Mesenchymal stem cell (in vitro differentiated cells and primary cell): ENCODE results near the gene DNAH8.
A peak's percentile ranks its signal among the peaks of the same experiment; 100 is the strongest.

Experiments
- DNase-seq: peaks from one replicate; pipeline ENCODE4 v3.0.0-alpha.2; 2013
- H2AFZ ChIP-seq: one replicate; pipeline ENCODE4 v1.6.1; 2013; ENCODE audit warnings: low read depth, mild to moderate bottlenecking, control low read depth, inconsistent platforms, low read length, moderate library complexity
- H2AK5ac ChIP-seq: 2 replicates; pipeline ENCODE4 v1.6.1; 2013; ENCODE audit warnings: low read length, moderate library complexity, mild to moderate bottlenecking, inconsistent platforms; ENCODE audit not compliant: severe bottlenecking
- H2BK120ac ChIP-seq: one replicate; pipeline ENCODE4 v1.6.1; 2013; ENCODE audit warnings: low read depth, mild to moderate bottlenecking, inconsistent platforms, low read length, moderate library complexity
- H2BK12ac ChIP-seq, 2 experiments: one replicate each; pipeline ENCODE4 v1.6.1; 2013; ENCODE audit warnings: inconsistent platforms in 2 of 2, low read length in 2 of 2, mild to moderate bottlenecking in 2 of 2, moderate library complexity in 2 of 2, control low read depth in 1 of 2
- H2BK15ac ChIP-seq: one replicate; pipeline ENCODE4 v1.6.1; 2013; ENCODE audit warnings: mild to moderate bottlenecking, low read depth, inconsistent platforms; ENCODE audit not compliant: poor library complexity, severe bottlenecking
- H2BK5ac ChIP-seq: 2 replicates; pipeline ENCODE4 v1.6.1; 2013; ENCODE audit warnings: low read depth, mild to moderate bottlenecking, low read length, control low read depth, inconsistent platforms; ENCODE audit not compliant: poor library complexity, severe bottlenecking
- H3K14ac ChIP-seq, 2 experiments: one replicate each; pipeline ENCODE4 v1.6.1; 2013; ENCODE audit warnings: inconsistent platforms in 2 of 2, low read length in 2 of 2, control low read depth in 1 of 2, mild to moderate bottlenecking in 1 of 2, moderate library complexity in 1 of 2
- H3K18ac ChIP-seq, 2 experiments: one replicate each; pipeline ENCODE4 v1.6.1; 2013; ENCODE audit warnings: inconsistent platforms in 2 of 2, low read length in 2 of 2, control low read depth in 1 of 2, low read depth in 1 of 2, mild to moderate bottlenecking in 1 of 2
- H3K23ac ChIP-seq, 2 experiments: one replicate each; pipeline ENCODE4 v1.6.1; 2013; ENCODE audit warnings: inconsistent platforms in 2 of 2, low read length in 2 of 2, mild to moderate bottlenecking in 2 of 2, moderate library complexity in 2 of 2, control low read depth in 1 of 2
- H3K27ac ChIP-seq: 2 replicates; pipeline ENCODE4 v1.5.1; 2013; ENCODE audit warnings: mild to moderate bottlenecking, moderate library complexity, low read length, control low read depth, inconsistent platforms; ENCODE audit not compliant: poor library complexity, severe bottlenecking
- H3K27me3 ChIP-seq, 2 experiments: 2 replicates each; pipeline versions ENCODE4 v1.6.1 to v1.7.0; 2013; ENCODE audit warnings: low read length in 2 of 2, mild to moderate bottlenecking in 2 of 2, moderate library complexity in 2 of 2, control low read depth in 1 of 2, inconsistent platforms in 1 of 2; ENCODE audit not compliant: control insufficient read depth in 1 of 2, insufficient read depth in 1 of 2
- H3K36me3 ChIP-seq, 2 experiments: 2 replicates each; pipeline versions ENCODE4 v1.6.1 to v1.7.0; 2013; ENCODE audit warnings: low read length in 2 of 2, control low read depth in 1 of 2, inconsistent platforms in 1 of 2, low read depth in 1 of 2, mild to moderate bottlenecking in 1 of 2; ENCODE audit not compliant: insufficient read depth in 2 of 2, control insufficient read depth in 1 of 2
- H3K4ac ChIP-seq, 2 experiments: one replicate each; pipeline ENCODE4 v1.6.1; 2013; ENCODE audit warnings: inconsistent platforms in 2 of 2, low read length in 2 of 2, mild to moderate bottlenecking in 2 of 2, moderate library complexity in 2 of 2, control low read depth in 1 of 2, low read depth in 1 of 2
- H3K4me1 ChIP-seq: 2 replicates; pipeline ENCODE4 v1.6.1; 2013; ENCODE audit warnings: low read depth, low read length, control low read depth; ENCODE audit not compliant: control insufficient read depth, insufficient read depth
- H3K4me2 ChIP-seq: 2 replicates; pipeline ENCODE4 v1.6.1; 2013; ENCODE audit warnings: low read length, mild to moderate bottlenecking, inconsistent platforms; ENCODE audit not compliant: poor library complexity, severe bottlenecking
- H3K4me3 ChIP-seq, 2 experiments: 2 replicates each; pipeline versions ENCODE4 v1.5.1 to v1.7.0; 2013; ENCODE audit warnings: low read length in 2 of 2, mild to moderate bottlenecking in 2 of 2, control low read depth in 1 of 2, low read depth in 1 of 2; ENCODE audit not compliant: insufficient read depth in 1 of 2
- H3K79me1 ChIP-seq: replicated peaks from 2 replicates; pipeline ENCODE4 v1.6.1; 2013; ENCODE audit warnings: mild to moderate bottlenecking, control low read depth, low read length, inconsistent platforms; ENCODE audit not compliant: poor library complexity, severe bottlenecking
- H3K9ac ChIP-seq: 2 replicates; pipeline ENCODE4 v1.7.0; 2013; ENCODE audit warnings: mild to moderate bottlenecking, low read length, moderate library complexity
- H3K9me3 ChIP-seq: 2 replicates; pipeline ENCODE4 v1.7.0; 2013; ENCODE audit warnings: mild to moderate bottlenecking, low read length; ENCODE audit not compliant: control insufficient read depth
- H4K8ac ChIP-seq: one replicate; pipeline ENCODE4 v1.6.1; 2013; ENCODE audit warnings: inconsistent platforms, mild to moderate bottlenecking, low read length, moderate library complexity
- H4K91ac ChIP-seq: one replicate; pipeline ENCODE4 v1.6.1; 2013; ENCODE audit warnings: mild to moderate bottlenecking, low read length, inconsistent platforms
- WGBS: methylation state at CpG from one replicate; pipeline ENCODE4 v1.1.7; 2013; ENCODE audit warnings: mixed read lengths; 5-methylcytosine and 5-hydroxymethylcytosine counted together

DNAH8 gene

GRCh38 chr6:38687043-38687353 lies 28.1 kb upstream of the DNAH8 start:
- no peak overlapping the region for H3K9ac ChIP-seq

GRCh38 chr6:38687549-38687948 lies 27.6 kb upstream of the DNAH8 start:
- H3K79me1 ChIP-seq = peaks cover 16% of the 10 kb centered on the region

More at GRCh38 chr6:38687043-38687353, 28.1 kb upstream of the DNAH8 start:
- Histone ChIP-seq H3K36me3 (peaks cover 3 to 31% of the 10 kb centered on the region in 2 experiments), H4K91ac (no peak overlapping the region), H3K79me1 (peaks cover 16% of the 10 kb centered on the region), H3K4me1 (peaks cover 2% of the 10 kb centered on the region), H2BK5ac (no peak overlapping the region), H3K9me3 (no peaks in the 10 kb centered on the region), H3K18ac (no peak overlapping the region), H2BK15ac (no peak overlapping the region), H3K4ac (no peak overlapping the region), H2BK120ac (no peak overlapping the region), H3K4me2 (no peak overlapping the region), H2AK5ac (no peak overlapping the region), H3K27ac (no peak overlapping the region), H3K27me3 (no peaks in the 10 kb centered on the region), H3K23ac (no peak overlapping the region), H2AFZ (no peak overlapping the region), H3K4me3 (no peak overlapping the region), H3K14ac (no peak overlapping the region), H4K8ac (no peak overlapping the region), H2BK12ac (no peak overlapping the region)
- no peak for DNase-seq
- WGBS = 95% methylated on average over 2 of the region's 2 CpGs

GRCh38 chr6:38688579-38689087 lies 26.5 kb upstream of the DNAH8 start:
- Histone ChIP-seq H3K18ac (no peak overlapping the region), H3K4ac (no peak overlapping the region), H2BK15ac (no peak overlapping the region), H3K4me1 (peaks cover 2% of the 10 kb centered on the region), H2BK5ac (no peak overlapping the region), H2BK12ac (no peak overlapping the region), H3K9ac (no peak overlapping the region), H2AFZ (no peak overlapping the region), H3K14ac (peak overlapping the region in 1 of 2 experiments; percentile 38), H3K23ac (no peak overlapping the region), H3K9me3 (no peaks in the 10 kb centered on the region), H2AK5ac (no peak overlapping the region), H3K36me3 (peaks cover 3 to 16% of the 10 kb centered on the region in 2 experiments), H3K79me1 (peaks cover 16% of the 10 kb centered on the region), H3K4me2 (no peak overlapping the region), H4K8ac (no peak overlapping the region), H3K27ac (no peak overlapping the region), H4K91ac (no peak overlapping the region), H3K27me3 (no peaks in the 10 kb centered on the region), H2BK120ac (no peak overlapping the region), H3K4me3 (no peak overlapping the region)
- no peak for DNase-seq
- WGBS = 99% methylated on average over 6 of the region's 6 CpGs

More at GRCh38 chr6:38687549-38687948, 27.6 kb upstream of the DNAH8 start:
- Histone ChIP-seq H2BK15ac (no peak overlapping the region), H2BK120ac (no peak overlapping the region), H3K27ac (no peak overlapping the region), H2BK12ac (no peak overlapping the region), H3K23ac (no peak overlapping the region), H3K27me3 (no peaks in the 10 kb centered on the region), H4K8ac (no peak overlapping the region), H3K4me2 (no peak overlapping the region), H3K4me3 (no peak overlapping the region), H4K91ac (no peak overlapping the region), H3K14ac (no peak overlapping the region), H3K18ac (no peak overlapping the region), H3K36me3 (peaks cover 3 to 26% of the 10 kb centered on the region in 2 experiments), H3K4me1 (peaks cover 2% of the 10 kb centered on the region), H2BK5ac (no peak overlapping the region), H3K9me3 (no peaks in the 10 kb centered on the region), H3K9ac (no peak overlapping the region), H2AK5ac (no peak overlapping the region), H2AFZ (no peak overlapping the region), H3K4ac (no peak overlapping the region)
- WGBS = 100% methylated on average over 1 of the region's 1 CpG
- no peak for DNase-seq

- Histone ChIP-seq H3K79me1 (peaks cover 15% of the 10 kb centered on the region), H3K4ac (no peak overlapping the region), H2BK15ac (no peak overlapping the region), H2AFZ (no peak overlapping the region), H3K36me3 (peaks cover 0 to 6% of the 10 kb centered on the region in 2 experiments), H4K8ac (no peak overlapping the region), H3K23ac (no peak overlapping the region), H4K91ac (no peak overlapping the region), H2BK12ac (no peak overlapping the region), H3K4me1 (no peaks in the 10 kb centered on the region), H2BK5ac (no peak overlapping the region), H3K9me3 (peaks cover 4% of the 10 kb centered on the region), H2BK120ac (no peak overlapping the region), H3K27ac (no peak overlapping the region), H3K27me3 (no peaks in the 10 kb centered on the region), H2AK5ac (no peak overlapping the region), H3K4me2 (no peak overlapping the region), H3K18ac (no peak overlapping the region), H3K4me3 (no peak overlapping the region), H3K9ac (no peak overlapping the region), H3K14ac (no peak overlapping the region)
- WGBS = no CpG with 5 or more reads among the region's 2 CpGs
- no peak for DNase-seq
Measured at GRCh38 chr6:38695227-38695900, 19.7 kb upstream of the DNAH8 start.
